Embryonic facial prominence (tissue), 1 donor: ENCODE measurements around the gene KDELR3.

Source experiments
- DNase-seq: peaks from one replicate; pipeline ENCODE4 v3.0.0-alpha.2; 2016; ENCODE audit errors: extremely low spot score

Gene KDELR3

GRCh38 chr22:38467904-38468442 is at the start of gene KDELR3:
Gene KDELR3, plus strand, starts transcription at chr22:38468096. Its CDS starts 138 bp downstream, at chr22:38468234.
- DNase-seq = no peak

GRCh38 chr22:38418589-38418988 is 49.3 kb upstream of the KDELR3 start:
- DNase-seq = no peak

GRCh38 chr22:38419121-38419857 is 48.6 kb upstream of the KDELR3 start:
- no peak for DNase-seq

GRCh38 chr22:38419858-38420160 is 48.1 kb upstream of the KDELR3 start:
- DNase-seq = no peak

- no peak for DNase-seq
These were observed 47.2 kb upstream of the KDELR3 start for GRCh38 chr22:38420734-38421133.

GRCh38 chr22:38422611-38423511 is 45.0 kb upstream of the KDELR3 start:
- DNase-seq = no peak

GRCh38 chr22:38423512-38424503 is 44.1 kb upstream of the KDELR3 start:
- DNase-seq = no peak

GRCh38 chr22:38424525-38425080 is 43.3 kb upstream of the KDELR3 start:
- no peak for DNase-seq

- no peak for DNase-seq
These were observed 41.3 kb upstream of the KDELR3 start for GRCh38 chr22:38426628-38427027.

GRCh38 chr22:38427465-38427864 is 40.4 kb upstream of the KDELR3 start:
- no peak for DNase-seq

GRCh38 chr22:38427940-38428339 is 40.0 kb upstream of the KDELR3 start:
- no peak for DNase-seq

- no peak for DNase-seq
These were observed 39.2 kb upstream of the KDELR3 start for GRCh38 chr22:38428714-38429113.

GRCh38 chr22:38429499-38430068 is 38.3 kb upstream of the KDELR3 start:
- peak; percentile 37 for DNase-seq

- no peak for DNase-seq
These were observed 36.5 kb upstream of the KDELR3 start for GRCh38 chr22:38431266-38432010.

GRCh38 chr22:38432264-38432663 is 35.6 kb upstream of the KDELR3 start:
- DNase-seq = no peak

GRCh38 chr22:38433871-38434270 is 34.0 kb upstream of the KDELR3 start:
- no peak for DNase-seq

GRCh38 chr22:38435010-38435409 is 32.9 kb upstream of the KDELR3 start:
- no peak for DNase-seq

GRCh38 chr22:38435965-38436364 is 31.9 kb upstream of the KDELR3 start:
- no peak for DNase-seq

GRCh38 chr22:38436629-38437395 is 31.1 kb upstream of the KDELR3 start:
- no peak for DNase-seq
